A549 (cell line): Measurements from ENCODE around the gene LELP1.

ENCODE experiments used
- CBX2 ChIP-seq: fragments of 200-600 bp; sonication (generic); IDR thresholded peaks from 2 replicates; pipeline ENCODE4 v1.6.1; 2016; ENCODE audit warnings: low read depth, mild to moderate bottlenecking, borderline replicate concordance
- CHD4 ChIP-seq: fragments of 200-600 bp; sonication (generic); IDR thresholded peaks from 2 replicates; pipeline ENCODE4 v1.6.1; 2016; ENCODE audit warnings: antibody characterized with exemption, mild to moderate bottlenecking, borderline replicate concordance
- CTCF ChIP-seq: fragments of >200 bp; sonication (Bioruptor Twin); formaldehyde crosslinking; IDR thresholded peaks from 3 replicates; pipeline ENCODE4 v1.5.1; 2016
- KDM5A ChIP-seq: fragments of 200-600 bp; sonication (generic); IDR thresholded peaks from 2 replicates; pipeline ENCODE4 v1.6.1; 2016; ENCODE audit warnings: antibody characterized with exemption, mild to moderate bottlenecking
- MAFK ChIP-seq: fragments of 450-650 bp; IDR thresholded peaks from 2 replicates; pipeline ENCODE4 v1.6.1; 2014; ENCODE audit not compliant: partially characterized antibody
- MAX ChIP-seq: IDR thresholded peaks from 2 replicates; pipeline ENCODE4 v1.6.1; 2012
- MYC ChIP-seq: IDR thresholded peaks from 2 replicates; pipeline ENCODE4 v1.6.1; 2012; ENCODE audit warnings: mild to moderate bottlenecking, inconsistent platforms, low read length, improper control_type of control experiment, borderline replicate concordance
- RAD21 ChIP-seq, 2 experiments: fragments of >200 bp in 1 of 2; sonication (Bioruptor Twin) in 1 of 2; formaldehyde crosslinking in 1 of 2; IDR thresholded peaks in 1 of 2; conservative IDR thresholded peaks in 1 of 2; 2 replicates in 1 of 2; 3 replicates in 1 of 2; pipeline ENCODE4 v1.6.1; 2012 to 2018; ENCODE audit warnings: inconsistent platforms in 1 of 2
- REST ChIP-seq: fragments of 200-600 bp; sonication (generic); IDR thresholded peaks from 2 replicates; pipeline ENCODE4 v1.6.1; 2016; ENCODE audit warnings: antibody characterized with exemption, mild to moderate bottlenecking, moderate library complexity
- RFX5 ChIP-seq: fragments of 450-650 bp; IDR thresholded peaks from 2 replicates; pipeline ENCODE4 v1.7.1; 2014; ENCODE audit warnings: antibody characterized with exemption, mild to moderate bottlenecking, moderate library complexity

GRCh38 chr1:153253693-153254092, 50.5 kb downstream of the LELP1 start:
- TF ChIP-seq CTCF (no peak), MYC (no peak), MAFK (no peak), RFX5 (no peak), RAD21 (conservative IDR thresholded peaks at IDR 0.05 in 1 of 2, IDR thresholded peaks at IDR 0.05 in 1 of 2) (no peak), MAX (no peak), CBX2 (no peak), KDM5A (no peak), REST (no peak), CHD4 (no peak)
